Keratinocyte (primary cell): Measurements from ENCODE around the gene C6orf15. TPM values are rescaled to one million over a fixed set of nuclear protein-coding genes. Genes with fewer than 3 reads are reported as not detected.

ENCODE experiments used
- DNase-seq: peaks from one replicate; pipeline ENCODE4 v3.0.0-alpha.2; 2011; ENCODE audit warnings: low read depth, missing footprints, low spot score
- FAIRE-seq: peaks from 2 replicates; lab custom pipeline; 2011; peaks lifted over from hg19 to GRCh38; lab: Jason Lieb, UNC
- H2AFZ ChIP-seq: 2 replicates; pipeline ENCODE4 v1.6.0; 2012; ENCODE audit warnings: low read length, control low read depth, inconsistent platforms; ENCODE audit not compliant: control insufficient read depth
- H3K27ac ChIP-seq: 2 replicates; pipeline ENCODE4 v1.5.1; 2011; ENCODE audit warnings: low read length; ENCODE audit not compliant: control insufficient read depth, insufficient read depth
- H3K27me3 ChIP-seq: 3 replicates; pipeline ENCODE4 v1.6.0; 2011; ENCODE audit warnings: low read length; ENCODE audit not compliant: control insufficient read depth, insufficient read depth; ENCODE audit errors: extremely low read depth
- H3K36me3 ChIP-seq, 2 experiments: 2 replicates in 1 of 2; 3 replicates in 1 of 2; pipeline ENCODE4 v1.5.1; 2011; ENCODE audit warnings: low read length in 2 of 2, mild to moderate bottlenecking in 1 of 2; ENCODE audit not compliant: control insufficient read depth in 2 of 2, insufficient read depth in 2 of 2; ENCODE audit errors: extremely low read depth in 1 of 2
- H3K4me1 ChIP-seq: 3 replicates; pipeline ENCODE4 v1.5.1; 2011; ENCODE audit warnings: low read length; ENCODE audit not compliant: control insufficient read depth, insufficient read depth; ENCODE audit errors: extremely low read depth
- H3K4me2 ChIP-seq: 3 replicates; pipeline ENCODE4 v1.6.0; 2011; ENCODE audit warnings: low read depth, low read length; ENCODE audit not compliant: control insufficient read depth, insufficient read depth; ENCODE audit errors: extremely low read depth
- H3K4me3 ChIP-seq, 3 experiments: fragments of 200-600 bp in 1 of 3; sonication (generic) in 1 of 3; 2 replicates in 2 of 3; 3 replicates in 1 of 3; pipeline ENCODE4 v1.5.1; 2011 to 2016; ENCODE audit warnings: low read length in 3 of 3, mild to moderate bottlenecking in 3 of 3, control low read depth in 2 of 3, inconsistent platforms in 1 of 3, low read depth in 1 of 3, mixed read lengths in 1 of 3, mixed run types in 1 of 3, moderate library complexity in 1 of 3; ENCODE audit not compliant: control insufficient read depth in 2 of 3, insufficient read depth in 2 of 3; ENCODE audit errors: extremely low read depth in 1 of 3
- H3K79me2 ChIP-seq: 2 replicates; pipeline ENCODE4 v1.6.0; 2012; ENCODE audit warnings: low read length; ENCODE audit not compliant: control insufficient read depth, insufficient read depth
- H3K9ac ChIP-seq: 3 replicates; pipeline ENCODE4 v1.6.0; 2011; ENCODE audit warnings: low read length; ENCODE audit not compliant: control insufficient read depth, insufficient read depth; ENCODE audit errors: extremely low read depth
- H3K9me1 ChIP-seq: 3 replicates; pipeline ENCODE4 v1.6.0; 2011; ENCODE audit warnings: low read length; ENCODE audit not compliant: control insufficient read depth, insufficient read depth; ENCODE audit errors: extremely low read depth
- H3K9me3 ChIP-seq: 2 replicates; pipeline ENCODE4 v1.5.1; 2012; ENCODE audit warnings: low read depth, low read length; ENCODE audit not compliant: control insufficient read depth
- H4K20me1 ChIP-seq: 3 replicates; pipeline ENCODE4 v1.6.0; 2011; ENCODE audit warnings: low read length; ENCODE audit not compliant: control insufficient read depth, insufficient read depth; ENCODE audit errors: extremely low read depth
- EZH2 ChIP-seq: IDR thresholded peaks from one replicate; pipeline ENCODE4 v1.6.1; 2012; ENCODE audit warnings: inconsistent platforms, mild to moderate bottlenecking, low read length, moderate library complexity
- dilution Hi-C: fragments of 300-500 bp; cut with MboI; formaldehyde crosslinking; loops from one replicate; pipeline ENCODE4 v1.7.0; 2020; ENCODE audit warnings: low sequenced_read_pairs; ENCODE audit not compliant: extremely low pct_ligation_motif_present
- polyA plus RNA-seq, 5 experiments: library from polyadenylated mRNA; depleted of rRNA in 3 of 5; stranded (reverse) in 3 of 5; stranded (forward) in 1 of 5; unstranded in 1 of 5; fragments of >200 nt; gene quantifications; 1 replicate in 1 of 5; 2 replicates in 3 of 5; 3 replicates in 1 of 5; pipeline versions ENCODE4 v1.2.1 to v1.2.3, GENCODE V29; 2011 to 2012; ENCODE audit warnings: missing spikeins in 2 of 5, low read depth in 1 of 5, low replicate concordance in 1 of 5
- TF ChIP-seq, protein P1 (sequence below), 3 experiments: IDR thresholded peaks in 1 of 3; conservative IDR thresholded peaks in 1 of 3; optimal IDR thresholded peaks in 1 of 3; 2 replicates in 2 of 3; 3 replicates in 1 of 3; pipeline versions ENCODE3 to v1.5.1; 2011; ENCODE audit warnings: low read length in 3 of 3, mild to moderate bottlenecking in 3 of 3, moderate library complexity in 2 of 3, control low read depth in 1 of 3, inconsistent platforms in 1 of 3; ENCODE audit not compliant: insufficient read depth in 2 of 3; ENCODE audit errors: extremely low read depth in 1 of 3

C6orf15 gene
- polyA plus RNA-seq, 1 donor (not counting 4 experiments of a cell fraction or from before 2014, with no cell fraction given): 0.08 TPM

DNA sequence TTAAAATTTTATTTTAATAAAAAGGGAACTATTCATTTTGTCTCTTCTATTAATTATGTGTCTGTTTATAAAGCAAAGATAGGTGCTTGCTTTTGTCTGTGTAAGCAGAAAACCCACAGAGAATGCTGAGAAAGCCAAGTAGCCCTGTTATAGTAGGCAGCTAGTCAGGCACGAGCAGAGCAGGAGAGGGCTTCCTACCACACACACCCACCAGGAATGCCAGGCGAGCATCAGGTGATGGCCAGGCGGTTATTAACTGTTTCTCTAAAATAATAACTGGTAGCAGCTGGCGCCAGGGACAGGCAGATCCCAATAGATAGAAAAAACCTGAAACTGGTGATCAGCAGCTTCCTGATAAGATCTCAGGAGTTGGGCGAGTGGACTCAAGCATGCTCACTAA, 15.7 kb downstream of the C6orf15 start:
- Histone ChIP-seq H3K9me3 (no peaks in the 10 kb centered on the region), H2AFZ (no peak overlapping the region)
- FAIRE-seq: no peak

DNA sequence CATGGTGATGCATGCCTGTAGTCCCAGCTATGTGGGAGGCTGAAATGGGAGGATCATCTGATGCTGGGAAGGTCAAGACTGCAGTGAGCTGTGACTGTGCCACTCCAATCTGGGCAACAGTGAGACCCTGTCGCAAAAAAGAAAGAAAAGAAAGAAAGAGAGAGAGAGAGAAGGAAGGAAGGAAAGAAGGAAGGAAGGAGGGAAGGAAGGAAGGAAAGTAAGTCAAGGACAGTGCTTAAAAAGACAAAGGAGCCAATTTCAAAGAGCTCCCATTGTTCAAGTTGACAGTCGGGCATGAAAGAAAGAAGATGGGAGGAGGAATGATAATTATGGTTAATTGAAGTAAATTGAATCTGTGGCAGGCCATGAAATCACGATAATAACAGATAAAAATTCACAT, 16.2 kb downstream of the C6orf15 start:
- no peak overlapping the region for H3K4me2 ChIP-seq
- no peaks in the 10 kb centered on the region for H3K27me3 ChIP-seq
- no peaks in the 10 kb centered on the region for H3K9me1 ChIP-seq
- dilution Hi-C loops: no loop called here
- H3K36me3 ChIP-seq: no peaks in the 10 kb centered on the region
- no peaks in the 10 kb centered on the region for H3K79me2 ChIP-seq
- TF ChIP-seq, protein P1, sequence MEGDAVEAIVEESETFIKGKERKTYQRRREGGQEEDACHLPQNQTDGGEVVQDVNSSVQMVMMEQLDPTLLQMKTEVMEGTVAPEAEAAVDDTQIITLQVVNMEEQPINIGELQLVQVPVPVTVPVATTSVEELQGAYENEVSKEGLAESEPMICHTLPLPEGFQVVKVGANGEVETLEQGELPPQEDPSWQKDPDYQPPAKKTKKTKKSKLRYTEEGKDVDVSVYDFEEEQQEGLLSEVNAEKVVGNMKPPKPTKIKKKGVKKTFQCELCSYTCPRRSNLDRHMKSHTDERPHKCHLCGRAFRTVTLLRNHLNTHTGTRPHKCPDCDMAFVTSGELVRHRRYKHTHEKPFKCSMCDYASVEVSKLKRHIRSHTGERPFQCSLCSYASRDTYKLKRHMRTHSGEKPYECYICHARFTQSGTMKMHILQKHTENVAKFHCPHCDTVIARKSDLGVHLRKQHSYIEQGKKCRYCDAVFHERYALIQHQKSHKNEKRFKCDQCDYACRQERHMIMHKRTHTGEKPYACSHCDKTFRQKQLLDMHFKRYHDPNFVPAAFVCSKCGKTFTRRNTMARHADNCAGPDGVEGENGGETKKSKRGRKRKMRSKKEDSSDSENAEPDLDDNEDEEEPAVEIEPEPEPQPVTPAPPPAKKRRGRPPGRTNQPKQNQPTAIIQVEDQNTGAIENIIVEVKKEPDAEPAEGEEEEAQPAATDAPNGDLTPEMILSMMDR (optimal IDR thresholded peaks at IDR 0.05 in 1 of 3, IDR thresholded peaks at IDR 0.05 in 1 of 3, conservative IDR thresholded peaks at IDR 0.05 in 1 of 3; ENCODE audit: extremely low read depth in 1 of 3, insufficient read depth in 2 of 3, low read length in 3 of 3): no peak
- no peak for TF ChIP-seq EZH2
- H3K27ac ChIP-seq: no peak overlapping the region
- H3K9me3 ChIP-seq: no peaks in the 10 kb centered on the region
- no peaks in the 10 kb centered on the region for H4K20me1 ChIP-seq
- no peak overlapping the region for H3K4me3 ChIP-seq
- H3K9ac ChIP-seq: no peak overlapping the region
- DNase-seq (no peak), FAIRE-seq (no peak)
- H3K4me1 ChIP-seq: peaks cover 10% of the 10 kb centered on the region
- H2AFZ ChIP-seq: no peak overlapping the region

More for the DNA sequence above, 15.7 kb downstream of the C6orf15 start:
- H3K4me1 ChIP-seq: peaks cover 10% of the 10 kb centered on the region
- no peaks in the 10 kb centered on the region for H3K36me3 ChIP-seq
- no peak for TF ChIP-seq EZH2
- TF ChIP-seq, protein P1 (optimal IDR thresholded peaks at IDR 0.05 in 1 of 3, IDR thresholded peaks at IDR 0.05 in 1 of 3, conservative IDR thresholded peaks at IDR 0.05 in 1 of 3; ENCODE audit: extremely low read depth in 1 of 3, insufficient read depth in 2 of 3, low read length in 3 of 3): no peak
- no peaks in the 10 kb centered on the region for H3K27me3 ChIP-seq
- no peaks in the 10 kb centered on the region for H4K20me1 ChIP-seq
- DNase-seq: no peak
- H3K27ac ChIP-seq: no peak overlapping the region
- no peak overlapping the region for H3K4me3 ChIP-seq
- H3K79me2 ChIP-seq: no peaks in the 10 kb centered on the region
- H3K4me2 ChIP-seq: no peak overlapping the region
- dilution Hi-C loops: no loop called here
- no peaks in the 10 kb centered on the region for H3K9me1 ChIP-seq
- no peak overlapping the region for H3K9ac ChIP-seq
